BLaER1 (cell line): ENCODE data around the gene PTPRZ1.

Experiments
- H3K27ac ChIP-seq: shearing (Covaris generic); formaldehyde crosslinking; 2 replicates; pipeline ENCODE4 v1.8.1; 2022
- H3K27me3 ChIP-seq: shearing (Covaris generic); formaldehyde crosslinking; 2 replicates; pipeline ENCODE4 v1.8.1; 2022
- H3K36me3 ChIP-seq: shearing (Covaris generic); formaldehyde crosslinking; 2 replicates; pipeline ENCODE4 v1.8.1; 2022
- H3K4me1 ChIP-seq: shearing (Covaris generic); formaldehyde crosslinking; 2 replicates; pipeline ENCODE4 v1.8.1; 2022
- H3K4me2 ChIP-seq: shearing (Covaris generic); formaldehyde crosslinking; 2 replicates; pipeline ENCODE4 v1.8.1; 2022
- H3K4me3 ChIP-seq: shearing (Covaris generic); formaldehyde crosslinking; 2 replicates; pipeline ENCODE4 v1.8.1; 2022
- H3K9ac ChIP-seq: shearing (Covaris generic); formaldehyde crosslinking; 2 replicates; pipeline ENCODE4 v1.8.1; 2022
- H3K9me3 ChIP-seq: shearing (Covaris generic); formaldehyde crosslinking; 2 replicates; pipeline ENCODE4 v1.8.1; 2022
- H4K20me1 ChIP-seq: shearing (Covaris generic); formaldehyde crosslinking; 2 replicates; pipeline ENCODE4 v1.8.1; 2022
- Cebpa-rat ChIP-seq: shearing (Covaris generic); IDR thresholded peaks from 2 replicates; pipeline ENCODE4 v1.8.1; 2022

Gene PTPRZ1

GRCh38 chr7:121985476-121986030 lies 112.6 kb downstream of the PTPRZ1 start:
- Histone ChIP-seq H3K27ac (no peak overlapping the region), H4K20me1 (no peaks in the 10 kb centered on the region), H3K4me1 (no peaks in the 10 kb centered on the region; the same call in 1 of the 2 replicates), H3K4me3 (no peak overlapping the region), H3K9ac (no peak overlapping the region), H3K27me3 (no peaks in the 10 kb centered on the region), H3K36me3 (no peaks in the 10 kb centered on the region), H3K9me3 (no peaks in the 10 kb centered on the region), H3K4me2 (no peak overlapping the region)
- TF ChIP-seq Cebpa-rat = no peak

GRCh38 chr7:121992068-121992467 lies 119.1 kb downstream of the PTPRZ1 start:
- Histone ChIP-seq H3K9ac (no peak overlapping the region), H3K4me3 (no peak overlapping the region), H4K20me1 (no peaks in the 10 kb centered on the region), H3K9me3 (no peaks in the 10 kb centered on the region), H3K27me3 (no peaks in the 10 kb centered on the region), H3K4me2 (no peak overlapping the region), H3K4me1 (no peaks in the 10 kb centered on the region), H3K36me3 (no peaks in the 10 kb centered on the region), H3K27ac (no peak overlapping the region)
- TF ChIP-seq Cebpa-rat = no peak

GRCh38 chr7:121994625-121995410 lies 121.9 kb downstream of the PTPRZ1 start:
- no peaks in the 10 kb centered on the region for H4K20me1 ChIP-seq
- H3K4me2 ChIP-seq = no peak overlapping the region
- H3K36me3 ChIP-seq = no peaks in the 10 kb centered on the region
- no peaks in the 10 kb centered on the region for H3K9me3 ChIP-seq
- H3K27me3 ChIP-seq = no peaks in the 10 kb centered on the region
- no peak for TF ChIP-seq Cebpa-rat
- no peak overlapping the region for H3K9ac ChIP-seq
- H3K27ac ChIP-seq = no peak overlapping the region
- H3K4me3 ChIP-seq = no peak overlapping the region
- no peaks in the 10 kb centered on the region for H3K4me1 ChIP-seq

- H3K9ac ChIP-seq = no peak overlapping the region
- H3K4me1 ChIP-seq = no peaks in the 10 kb centered on the region
- H3K9me3 ChIP-seq = no peaks in the 10 kb centered on the region
- no peak overlapping the region for H3K4me2 ChIP-seq
- no peaks in the 10 kb centered on the region for H4K20me1 ChIP-seq
- H3K36me3 ChIP-seq = no peaks in the 10 kb centered on the region
- H3K4me3 ChIP-seq = no peak overlapping the region
- no peaks in the 10 kb centered on the region for H3K27me3 ChIP-seq
- TF ChIP-seq Cebpa-rat = no peak
- no peak overlapping the region for H3K27ac ChIP-seq
These were observed 133.7 kb downstream of the PTPRZ1 start for GRCh38 chr7:122006687-122007086.

GRCh38 chr7:122010116-122010515 lies 137.2 kb downstream of the PTPRZ1 start:
- no peaks in the 10 kb centered on the region for H3K27me3 ChIP-seq
- H3K4me3 ChIP-seq = no peak overlapping the region
- no peaks in the 10 kb centered on the region for H3K9me3 ChIP-seq
- H3K27ac ChIP-seq = no peak overlapping the region
- no peak overlapping the region for H3K9ac ChIP-seq
- no peaks in the 10 kb centered on the region for H3K36me3 ChIP-seq
- H3K4me2 ChIP-seq = no peak overlapping the region
- TF ChIP-seq Cebpa-rat = no peak
- H4K20me1 ChIP-seq = no peaks in the 10 kb centered on the region
- 0 out of 2 replicates have a peak, but pooled peaks cover 6% of the 10 kb centered on the region for H3K4me1 ChIP-seq

DNA sequence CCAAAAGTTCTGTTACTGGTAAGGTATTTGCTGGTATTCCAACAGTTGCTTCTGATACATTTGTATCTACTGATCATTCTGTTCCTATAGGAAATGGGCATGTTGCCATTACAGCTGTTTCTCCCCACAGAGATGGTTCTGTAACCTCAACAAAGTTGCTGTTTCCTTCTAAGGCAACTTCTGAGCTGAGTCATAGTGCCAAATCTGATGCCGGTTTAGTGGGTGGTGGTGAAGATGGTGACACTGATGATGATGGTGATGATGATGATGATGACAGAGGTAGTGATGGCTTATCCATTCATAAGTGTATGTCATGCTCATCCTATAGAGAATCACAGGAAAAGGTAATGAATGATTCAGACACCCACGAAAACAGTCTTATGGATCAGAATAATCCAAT lies 140.1 kb downstream of the PTPRZ1 start:
- TF ChIP-seq Cebpa-rat = no peak

GRCh38 chr7:122013630-122014029 lies 140.7 kb downstream of the PTPRZ1 start:
- Histone ChIP-seq H3K9ac (no peak overlapping the region), H3K36me3 (no peaks in the 10 kb centered on the region), H3K27me3 (no peaks in the 10 kb centered on the region), H3K4me3 (no peak overlapping the region), H3K9me3 (no peaks in the 10 kb centered on the region), H3K4me2 (no peak overlapping the region), H4K20me1 (no peaks in the 10 kb centered on the region), H3K27ac (no peak overlapping the region), H3K4me1 (0 out of 2 replicates have a peak, but pooled peaks cover 6% of the 10 kb centered on the region)
- TF ChIP-seq Cebpa-rat = no peak

More for the DNA sequence above, 140.1 kb downstream of the PTPRZ1 start:
- Histone ChIP-seq H3K4me3 (no peak overlapping the region), H3K4me2 (0 out of 2 replicates have a peak overlapping the region, but pooled peaks have one; percentile 3), H3K36me3 (no peaks in the 10 kb centered on the region), H3K9me3 (no peaks in the 10 kb centered on the region), H3K27ac (no peak overlapping the region), H4K20me1 (no peaks in the 10 kb centered on the region), H3K4me1 (0 out of 2 replicates have a peak, but pooled peaks cover 6% of the 10 kb centered on the region), H3K9ac (no peak overlapping the region), H3K27me3 (no peaks in the 10 kb centered on the region)

DNA sequence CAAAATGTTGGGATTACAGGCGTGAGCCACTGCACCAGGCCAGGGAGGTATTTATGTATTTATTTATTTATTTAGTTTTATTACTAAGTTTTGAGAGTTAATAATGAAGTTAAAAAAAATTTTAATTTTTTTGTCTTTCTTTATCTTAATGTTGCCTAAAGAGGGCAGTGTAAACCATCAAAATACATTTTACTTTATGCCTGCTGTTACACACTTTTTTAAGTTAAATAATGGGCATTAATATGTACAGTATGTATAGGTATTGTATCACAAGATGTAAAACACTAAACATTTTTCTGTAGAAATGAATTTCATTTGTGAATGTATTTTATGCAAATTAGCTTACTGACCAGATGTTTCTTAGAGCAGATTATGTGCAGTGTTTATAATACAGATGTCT lies 141.7 kb downstream of the PTPRZ1 start:
- Histone ChIP-seq H4K20me1 (no peaks in the 10 kb centered on the region), H3K9me3 (no peaks in the 10 kb centered on the region), H3K36me3 (no peaks in the 10 kb centered on the region), H3K4me2 (no peak overlapping the region), H3K4me3 (no peak overlapping the region), H3K9ac (no peak overlapping the region), H3K4me1 (0 out of 2 replicates have a peak, but pooled peaks cover 6% of the 10 kb centered on the region), H3K27ac (no peak overlapping the region), H3K27me3 (no peaks in the 10 kb centered on the region)
- no peak for TF ChIP-seq Cebpa-rat

- Histone ChIP-seq H3K4me1 (0 out of 2 replicates have a peak, but pooled peaks cover 2% of the 10 kb centered on the region), H4K20me1 (no peaks in the 10 kb centered on the region), H3K9ac (no peak overlapping the region), H3K9me3 (no peaks in the 10 kb centered on the region), H3K4me3 (no peak overlapping the region), H3K27ac (no peak overlapping the region), H3K27me3 (no peaks in the 10 kb centered on the region), H3K36me3 (no peaks in the 10 kb centered on the region), H3K4me2 (no peak overlapping the region)
- TF ChIP-seq Cebpa-rat = no peak
These were observed 145.1 kb downstream of the PTPRZ1 start for GRCh38 chr7:122018032-122018431.

- Histone ChIP-seq H3K9me3 (no peaks in the 10 kb centered on the region), H3K4me1 (no peaks in the 10 kb centered on the region), H3K4me2 (no peak overlapping the region), H3K4me3 (no peak overlapping the region), H4K20me1 (no peaks in the 10 kb centered on the region), H3K27me3 (no peaks in the 10 kb centered on the region), H3K9ac (no peak overlapping the region), H3K36me3 (no peaks in the 10 kb centered on the region), H3K27ac (no peak overlapping the region)
- TF ChIP-seq Cebpa-rat = no peak
These were observed 154.1 kb downstream of the PTPRZ1 start for GRCh38 chr7:122027058-122027457.
